GM12878 (cell line): Measurements from ENCODE around the gene MPRIP. TPM values are rescaled to one million over a fixed set of nuclear protein-coding genes. Genes with fewer than 3 reads are reported as not detected.

Experiments
- ATAC-seq: fragments of 200-7000 bp; cut with Tn5 transposase; 3 replicates; pipeline ENCODE4 v1.9.1; 2020; ENCODE audit warnings: mild to moderate bottlenecking, moderate library complexity
- BruUV-seq: library from RNA; stranded (reverse); fragments of 400-500 nt; replicated peaks from 2 replicates; lab custom pipeline; 2021; lab: Mats Ljungman, UMichigan
- CTCF ChIA-PET: fragments of 300-600 bp; sonication (Branson Sonifier 250); formaldehyde crosslinking; extraction: SDS; loops from one replicate; lab custom pipeline; 2021; ENCODE audit warnings: inconsistent platforms; lab: Yijun Ruan, JAX
- POLR2A ChIA-PET: fragments of 350-600 bp; formaldehyde crosslinking; extraction: SDS; loops from one replicate; lab custom pipeline; 2021; ENCODE audit warnings: inconsistent platforms; lab: Charles Lee
- RAD21 ChIA-PET: fragments of 300-600 bp; sonication (Branson Sonifier 250); formaldehyde crosslinking; loops from one replicate; lab custom pipeline; 2023; ENCODE audit warnings: antibody characterized with exemption; ENCODE audit not compliant: unreplicated experiment; lab: Charles Lee
- SMC1A ChIA-PET: fragments of 300-600 bp; sonication (Branson Sonifier 250); formaldehyde crosslinking; loops from one replicate; lab custom pipeline; 2023; ENCODE audit not compliant: unreplicated experiment, uncharacterized antibody; lab: Charles Lee
- DNase-seq: peaks from one replicate; pipeline ENCODE4 v3.0.0-alpha.2; 2011; ENCODE audit warnings: low read depth, low spot score
- FAIRE-seq: peaks from 3 replicates; lab custom pipeline; 2011; peaks lifted over from hg19 to GRCh38; lab: Jason Lieb, UNC
- H2AFZ ChIP-seq: 2 replicates; pipeline ENCODE4 v1.6.0; 2011; ENCODE audit warnings: low read depth, low read length, control low read depth; ENCODE audit not compliant: control insufficient read depth
- H3K27ac ChIP-seq: 2 replicates; pipeline ENCODE4 v1.5.1; 2011; ENCODE audit warnings: control low read depth; ENCODE audit not compliant: control insufficient read depth, insufficient read depth
- H3K27me3 ChIP-seq, 2 experiments: replicated peaks in 1 of 2; 2 replicates each; pipeline versions ENCODE4 v1.6.0 to v1.6.1; 2011; ENCODE audit warnings: low read length in 1 of 2; ENCODE audit not compliant: control insufficient read depth in 2 of 2, insufficient read depth in 2 of 2
- H3K36me3 ChIP-seq, 2 experiments: 2 replicates each; pipeline ENCODE4 v1.5.1; 2011; ENCODE audit warnings: low read length in 1 of 2; ENCODE audit not compliant: control insufficient read depth in 2 of 2, insufficient read depth in 2 of 2
- H3K4me1 ChIP-seq: 2 replicates; pipeline ENCODE4 v1.6.1; 2011; ENCODE audit warnings: mild to moderate bottlenecking, low read length, moderate library complexity, mixed read lengths; ENCODE audit not compliant: control insufficient read depth, insufficient read depth
- H3K4me2 ChIP-seq: 2 replicates; pipeline ENCODE4 v1.6.0; 2011; ENCODE audit warnings: control low read depth; ENCODE audit not compliant: control insufficient read depth, insufficient read depth
- H3K4me3 ChIP-seq: fragments of 200-600 bp; sonication (generic); 2 replicates; pipeline ENCODE4 v1.5.1; 2016
- H3K79me2 ChIP-seq: 2 replicates; pipeline ENCODE4 v1.6.0; 2011; ENCODE audit warnings: low read length; ENCODE audit not compliant: control insufficient read depth, insufficient read depth
- H3K9ac ChIP-seq: 2 replicates; pipeline ENCODE4 v1.8.0; 2011; ENCODE audit warnings: low read length, control low read depth, mixed read lengths; ENCODE audit not compliant: control insufficient read depth, insufficient read depth
- H3K9me3 ChIP-seq: replicated peaks from 3 replicates; pipeline ENCODE4 v1.5.1; 2011; ENCODE audit warnings: mild to moderate bottlenecking, low read length; ENCODE audit not compliant: control insufficient read depth, insufficient read depth
- H4K20me1 ChIP-seq: 2 replicates; pipeline ENCODE4 v1.6.0; 2011; ENCODE audit not compliant: control insufficient read depth, insufficient read depth
- CREB1 ChIP-seq: IDR thresholded peaks from 2 replicates; pipeline ENCODE4 v1.6.1; 2012; ENCODE audit warnings: low read depth, mild to moderate bottlenecking, inconsistent platforms
- SIN3A ChIP-seq: IDR thresholded peaks from 2 replicates; pipeline ENCODE4 v1.6.1; 2012; ENCODE audit warnings: low read depth, low read length, improper control_type of control experiment
- SREBF1 ChIP-seq: IDR thresholded peaks from 2 replicates; pipeline ENCODE4 v1.6.1; 2012; ENCODE audit warnings: mild to moderate bottlenecking, low read length
- SRF ChIP-seq, 2 experiments: IDR thresholded peaks; 2 replicates each; pipeline ENCODE4 v1.6.1; 2011; ENCODE audit warnings: low read depth in 2 of 2, low read length in 2 of 2, mild to moderate bottlenecking in 1 of 2, moderate library complexity in 1 of 2
- WGBS: methylation state at CpG from one replicate; pipeline ENCODE4 v1.1.6; 2016; ENCODE audit warnings: low lambda C conversion rate; ENCODE audit not compliant: insufficient replicate concordance, insufficient coverage; ENCODE audit errors: missing lambda C conversion rate; 5-methylcytosine and 5-hydroxymethylcytosine counted together
- in situ Hi-C: fragments of 300-500 bp; cut with MboI; formaldehyde crosslinking; loops from 9 replicates; pipeline ENCODE4 v1.14.3; 2018; ENCODE audit warnings: mixed read lengths
- intact Hi-C: fragments of 100-400 bp; cut with micrococcal nuclease; formaldehyde crosslinking; loops from one replicate; pipeline ENCODE4 v1.14.2; 2022; ENCODE audit not compliant: unreplicated experiment
- polyA plus RNA-seq, 11 experiments: library from polyadenylated mRNA; depleted of rRNA in 4 of 11; unstranded in 6 of 11; stranded (reverse) in 5 of 11; fragments of >200 nt; fragmentation: Nextera tagmentation in 4 of 11; fragmentation: Illumina TruSeq in 1 of 11; extraction: Ambion mirVana in 4 of 11; extraction: Trizol in 1 of 11; gene quantifications; 1 replicate in 1 of 11; 2 replicates in 10 of 11; pipeline versions ENCODE4 v1.2.1 to v1.2.3, GENCODE V29; 2011 to 2016; ENCODE audit warnings: inconsistent platforms in 2 of 11, missing spikeins in 2 of 11, low read depth in 1 of 11
- total RNA-seq, 4 experiments: library from RNA; depleted of rRNA in 3 of 4; stranded (reverse); fragments of >200 nt in 3 of 4; fragmentation: Illumina TruSeq in 1 of 4; extraction: Trizol in 1 of 4; gene quantifications; 2 replicates each; pipeline versions ENCODE4 v1.2.1 to v1.2.3, GENCODE V29; 2013 to 2021
- TF ChIP-seq, protein P1 (sequence below): fragments of 450-650 bp; IDR thresholded peaks from 2 replicates; pipeline ENCODE4 v1.6.1; 2018; ENCODE audit warnings: mild to moderate bottlenecking, low read depth, moderate library complexity; ENCODE audit not compliant: partially characterized antibody
- TF ChIP-seq, protein P2 (sequence below): fragments of 450-650 bp; conservative IDR thresholded peaks from 2 replicates; pipeline ENCODE4 v1.6.1; 2017; ENCODE audit warnings: mild to moderate bottlenecking, moderate library complexity

The MPRIP gene
- total and polyA plus RNA-seq, 10 of the 15 experiments (the other 5 are each of a cell fraction or from before 2014, with no cell fraction given): 16.5 to 168 (median 71.7) TPM

GRCh38 chr17:17154981-17155380 lies 112.7 kb downstream of the MPRIP start (continued):
- TF ChIP-seq, protein P1, sequence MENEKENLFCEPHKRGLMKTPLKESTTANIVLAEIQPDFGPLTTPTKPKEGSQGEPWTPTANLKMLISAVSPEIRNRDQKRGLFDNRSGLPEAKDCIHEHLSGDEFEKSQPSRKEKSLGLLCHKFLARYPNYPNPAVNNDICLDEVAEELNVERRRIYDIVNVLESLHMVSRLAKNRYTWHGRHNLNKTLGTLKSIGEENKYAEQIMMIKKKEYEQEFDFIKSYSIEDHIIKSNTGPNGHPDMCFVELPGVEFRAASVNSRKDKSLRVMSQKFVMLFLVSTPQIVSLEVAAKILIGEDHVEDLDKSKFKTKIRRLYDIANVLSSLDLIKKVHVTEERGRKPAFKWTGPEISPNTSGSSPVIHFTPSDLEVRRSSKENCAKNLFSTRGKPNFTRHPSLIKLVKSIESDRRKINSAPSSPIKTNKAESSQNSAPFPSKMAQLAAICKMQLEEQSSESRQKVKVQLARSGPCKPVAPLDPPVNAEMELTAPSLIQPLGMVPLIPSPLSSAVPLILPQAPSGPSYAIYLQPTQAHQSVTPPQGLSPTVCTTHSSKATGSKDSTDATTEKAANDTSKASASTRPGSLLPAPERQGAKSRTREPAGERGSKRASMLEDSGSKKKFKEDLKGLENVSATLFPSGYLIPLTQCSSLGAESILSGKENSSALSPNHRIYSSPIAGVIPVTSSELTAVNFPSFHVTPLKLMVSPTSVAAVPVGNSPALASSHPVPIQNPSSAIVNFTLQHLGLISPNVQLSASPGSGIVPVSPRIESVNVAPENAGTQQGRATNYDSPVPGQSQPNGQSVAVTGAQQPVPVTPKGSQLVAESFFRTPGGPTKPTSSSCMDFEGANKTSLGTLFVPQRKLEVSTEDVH: no peak
- TF ChIP-seq, protein P2, sequence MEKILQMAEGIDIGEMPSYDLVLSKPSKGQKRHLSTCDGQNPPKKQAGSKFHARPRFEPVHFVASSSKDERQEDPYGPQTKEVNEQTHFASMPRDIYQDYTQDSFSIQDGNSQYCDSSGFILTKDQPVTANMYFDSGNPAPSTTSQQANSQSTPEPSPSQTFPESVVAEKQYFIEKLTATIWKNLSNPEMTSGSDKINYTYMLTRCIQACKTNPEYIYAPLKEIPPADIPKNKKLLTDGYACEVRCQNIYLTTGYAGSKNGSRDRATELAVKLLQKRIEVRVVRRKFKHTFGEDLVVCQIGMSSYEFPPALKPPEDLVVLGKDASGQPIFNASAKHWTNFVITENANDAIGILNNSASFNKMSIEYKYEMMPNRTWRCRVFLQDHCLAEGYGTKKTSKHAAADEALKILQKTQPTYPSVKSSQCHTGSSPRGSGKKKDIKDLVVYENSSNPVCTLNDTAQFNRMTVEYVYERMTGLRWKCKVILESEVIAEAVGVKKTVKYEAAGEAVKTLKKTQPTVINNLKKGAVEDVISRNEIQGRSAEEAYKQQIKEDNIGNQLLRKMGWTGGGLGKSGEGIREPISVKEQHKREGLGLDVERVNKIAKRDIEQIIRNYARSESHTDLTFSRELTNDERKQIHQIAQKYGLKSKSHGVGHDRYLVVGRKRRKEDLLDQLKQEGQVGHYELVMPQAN: no peak

- no peak overlapping the region for H2AFZ ChIP-seq
- POLR2A ChIA-PET: no interaction called here
- DNase-seq: no peak
- H3K9me3 ChIP-seq: no peaks in the 10 kb centered on the region
- in situ Hi-C loops (no loop called here), intact Hi-C loops (no loop called here)
- RAD21 ChIA-PET: no interaction called here
- BruUV-seq: no TSS peak
- no peak for ATAC-seq
- CTCF ChIA-PET: no interaction called here
- no peak overlapping the region for H3K4me3 ChIP-seq
- no peak overlapping the region for H3K9ac ChIP-seq
- peaks cover 5% of the 10 kb centered on the region for H3K4me1 ChIP-seq
- no peaks in the 10 kb centered on the region for H3K27me3 ChIP-seq
- WGBS: 98% methylated on average over 3 of the region's 3 CpGs
- peaks cover 19 to 28% of the 10 kb centered on the region in 2 experiments for H3K36me3 ChIP-seq
- no peak overlapping the region for H3K27ac ChIP-seq
- H3K79me2 ChIP-seq: no peaks in the 10 kb centered on the region
- SMC1A ChIA-PET: interaction anchor here (1.0 kb wide), 1 partner anchor 39 kb away, joined by 3 read pairs; no protein-coding TSS in a partner anchor
- no peak overlapping the region for H3K4me2 ChIP-seq
- FAIRE-seq: no peak
- TF ChIP-seq SRF (IDR thresholded peaks at IDR 0.05; ENCODE audit: low read depth in 2 of 2, low read length in 2 of 2) (no peak), SREBF1 (no peak), CREB1 (no peak), SIN3A (no peak)
- H4K20me1 ChIP-seq: no peaks in the 10 kb centered on the region
Measured at GRCh38 chr17:17155568-17155967, 113.3 kb downstream of the MPRIP start.
